ENCODE measurements around the gene MRPS27. TPM values are rescaled to one million over a fixed set of nuclear protein-coding genes. Genes with fewer than 3 reads are reported as not detected.

The MRPS27 gene
- total RNA-seq, 4 donors from 2014 or later, result 33.2 to 74.9 (median 62.3) TPM

GRCh38 chr5:72313141-72313540 lies 6.9 kb downstream of the MRPS27 start:
- Histone ChIP-seq H3K27ac (no peak overlapping the region), H3K9me3 (no peaks in the 10 kb centered on the region), H3K36me3 (peaks cover 0 to 15% of the 10 kb centered on the region in 2 donors), H3K4me3 (no peak overlapping the region), H3K4me1 (peaks cover 0 to 10% of the 10 kb centered on the region in 2 donors), H3K27me3 (no peaks in the 10 kb centered on the region)
- DNase-seq, result no peak
- TF ChIP-seq CTCF (IDR thresholded peaks at IDR 0.05 in 4 of 5, conservative IDR thresholded peaks at IDR 0.05 in 1 of 5) (no peak), POLR2A (IDR thresholded peaks at IDR 0.05) (no peak)
- intact Hi-C loops (cut with DNase I; ENCODE audit: low total_unique reads) (no loop called here), in situ Hi-C loops (cut with MboI; ENCODE audit: low sequenced_read_pairs in 4 of 4) (loop anchor here in 3 of 4 donors (5.0 to 25.0 kb wide), 3 partner anchors 176 to 531 kb away; no protein-coding TSS in a partner anchor)
- no peak for ATAC-seq

- intact Hi-C loops (cut with DNase I; ENCODE audit: low total_unique reads) (loop anchor here (1.0 kb wide), 2 partner anchors 172 to 526 kb away; no protein-coding TSS in a partner anchor), in situ Hi-C loops (cut with MboI; ENCODE audit: low sequenced_read_pairs in 4 of 4) (loop anchor here in 3 of 4 donors (5.0 to 25.0 kb wide), 5 partner anchors 172 to 724 kb away; partner anchors contain the start of gene MCCC2 (in 1 of the 3))
- no peaks in the 10 kb centered on the region for H3K27me3 ChIP-seq
- no peak for TF ChIP-seq CTCF (IDR thresholded peaks at IDR 0.05 in 4 of 5, conservative IDR thresholded peaks at IDR 0.05 in 1 of 5)
- no peak for TF ChIP-seq POLR2A (IDR thresholded peaks at IDR 0.05)
- DNase-seq (no peak), ATAC-seq (no peak)
- H3K9me3 ChIP-seq, result no peaks in the 10 kb centered on the region
- peaks cover 0 to 15% of the 10 kb centered on the region in 2 donors for H3K36me3 ChIP-seq
- peaks cover 7 to 8% of the 10 kb centered on the region in 2 donors for H3K4me1 ChIP-seq
- peak overlapping the region in 3 of 4 donors; percentile 10 to 86 (median 76) for H3K4me3 ChIP-seq
- peak overlapping the region; percentile 91 to 97 (median 94) for H3K27ac ChIP-seq
These were observed 11.2 kb downstream of the MRPS27 start for GRCh38 chr5:72308853-72309191.

- Histone ChIP-seq H3K4me1 (peaks cover 7 to 8% of the 10 kb centered on the region in 2 donors), H3K9me3 (no peaks in the 10 kb centered on the region), H3K27me3 (no peaks in the 10 kb centered on the region), H3K27ac (peak overlapping the region; percentile 91 to 97 (median 94)), H3K36me3 (peaks cover 0 to 15% of the 10 kb centered on the region in 2 donors), H3K4me3 (peak overlapping the region; percentile 63 to 86 (median 81))
- intact Hi-C loops (cut with DNase I; ENCODE audit: low total_unique reads) (loop anchor here (1.0 kb wide), 2 partner anchors 171 to 525 kb away; no protein-coding TSS in a partner anchor), in situ Hi-C loops (cut with MboI; ENCODE audit: low sequenced_read_pairs in 4 of 4) (loop anchor here in 3 of 4 donors (5.0 to 25.0 kb wide), 5 partner anchors 171 to 723 kb away; partner anchors contain the start of gene MCCC2 (in 1 of the 3))
- TF ChIP-seq POLR2A (IDR thresholded peaks at IDR 0.05), result peak; percentile 83 to 95
- TF ChIP-seq CTCF (IDR thresholded peaks at IDR 0.05 in 4 of 5, conservative IDR thresholded peaks at IDR 0.05 in 1 of 5), result peak; percentile 86 to 93 (median 87)
- DNase-seq, result peak; percentile 98
- peak; percentile 97 for ATAC-seq
These were observed 11.8 kb downstream of the MRPS27 start for GRCh38 chr5:72307968-72308852.

- intact Hi-C loops (cut with DNase I; ENCODE audit: low total_unique reads), result no loop called here
- no peaks in the 10 kb centered on the region for H3K27me3 ChIP-seq
- peaks cover 7 to 8% of the 10 kb centered on the region in 2 donors for H3K4me1 ChIP-seq
- ATAC-seq (peak in 1 of 2 donors; percentile 1), DNase-seq (no peak)
- in situ Hi-C loops (cut with MboI; ENCODE audit: low sequenced_read_pairs in 4 of 4), result loop anchor here in 3 of 4 donors (5.0 to 25.0 kb wide), 5 partner anchors 170 to 723 kb away; partner anchors contain the start of gene MCCC2 (in 1 of the 3)
- H3K27ac ChIP-seq, result peak overlapping the region; percentile 91 to 97 (median 94)
- peak overlapping the region; percentile 63 to 86 (median 81) for H3K4me3 ChIP-seq
- no peaks in the 10 kb centered on the region for H3K9me3 ChIP-seq
- H3K36me3 ChIP-seq, result peaks cover 0 to 15% of the 10 kb centered on the region in 2 donors
- no peak for TF ChIP-seq CTCF (IDR thresholded peaks at IDR 0.05 in 4 of 5, conservative IDR thresholded peaks at IDR 0.05 in 1 of 5)
- no peak for TF ChIP-seq POLR2A (IDR thresholded peaks at IDR 0.05)
These were observed 12.5 kb downstream of the MRPS27 start for GRCh38 chr5:72307573-72307967.
